IMR-90 (cell line): ENCODE data around the gene EML6.
A peak's percentile ranks its signal among the peaks of the same experiment; 100 is the strongest.

Source experiments
- MAFK ChIP-seq: IDR thresholded peaks from 2 replicates; pipeline ENCODE4 v1.6.1; 2012; ENCODE audit warnings: low read depth, low read length, improper control_type of control experiment
- POLR2A ChIP-seq: IDR thresholded peaks from 2 replicates; pipeline ENCODE4 v1.6.1; 2012; ENCODE audit warnings: mild to moderate bottlenecking, low read depth, low read length
- RAD21 ChIP-seq: IDR thresholded peaks from 2 replicates; pipeline ENCODE4 v1.6.1; 2012; ENCODE audit warnings: low read length, improper control_type of control experiment
- RCOR1 ChIP-seq: IDR thresholded peaks from 2 replicates; pipeline ENCODE4 v1.6.1; 2012; ENCODE audit warnings: mild to moderate bottlenecking, low read length, improper control_type of control experiment; ENCODE audit not compliant: insufficient replicate concordance

- no peak for TF ChIP-seq POLR2A
- TF ChIP-seq RCOR1, result no peak
- no peak for TF ChIP-seq RAD21
- TF ChIP-seq MAFK, result 0 out of 2 replicates have a peak, but pooled peaks have one; percentile 14
Observed at GRCh38 chr2:54768772-54769428, 45.4 kb downstream of the EML6 start.
